ENCODE data around the gene SLC25A10. TPM values are rescaled to one million over a fixed set of nuclear protein-coding genes. Genes with fewer than 3 reads are reported as not detected.

SLC25A10 gene
- total and polyA plus RNA-seq, 2 of the 4 experiments (the other 2 are of a cell fraction) = 14.9 to 19.0 TPM

- ATAC-seq (ENCODE audit: low read depth) (no peak), DNase-seq (no peak)
- TF ChIP-seq NFE2L2 (IDR thresholded peaks at IDR 0.05; ENCODE audit: low read depth, low read length) (no peak), SMC3 (IDR thresholded peaks at IDR 0.05; ENCODE audit: low read depth, low read length) (no peak), FOS (IDR thresholded peaks at IDR 0.05; ENCODE audit: low read depth, low read length) (no peak), CEBPB (IDR thresholded peaks at IDR 0.05; ENCODE audit: low read depth, low read length) (no peak), CHD1 (IDR thresholded peaks at IDR 0.05; ENCODE audit: low read depth, low read length) (no peak), RFX5 (IDR thresholded peaks at IDR 0.05; ENCODE audit: low read depth, low read length) (no peak), RCOR1 (IDR thresholded peaks at IDR 0.05; ENCODE audit: insufficient replicate concordance, low read length) (no peak), ELK1 (IDR thresholded peaks at IDR 0.05; ENCODE audit: borderline replicate concordance, low read depth, low read length) (no peak), MAZ (IDR thresholded peaks at IDR 0.05; ENCODE audit: borderline replicate concordance, low read depth, low read length) (no peak), POLR2A (IDR thresholded peaks at IDR 0.05; ENCODE audit: low read depth, low read length) (no peak), RAD21 (IDR thresholded peaks at IDR 0.05; ENCODE audit: low read length) (no peak), BHLHE40 (IDR thresholded peaks at IDR 0.05; ENCODE audit: low read depth, low read length) (no peak)
- TF ChIP-seq, protein P1, sequence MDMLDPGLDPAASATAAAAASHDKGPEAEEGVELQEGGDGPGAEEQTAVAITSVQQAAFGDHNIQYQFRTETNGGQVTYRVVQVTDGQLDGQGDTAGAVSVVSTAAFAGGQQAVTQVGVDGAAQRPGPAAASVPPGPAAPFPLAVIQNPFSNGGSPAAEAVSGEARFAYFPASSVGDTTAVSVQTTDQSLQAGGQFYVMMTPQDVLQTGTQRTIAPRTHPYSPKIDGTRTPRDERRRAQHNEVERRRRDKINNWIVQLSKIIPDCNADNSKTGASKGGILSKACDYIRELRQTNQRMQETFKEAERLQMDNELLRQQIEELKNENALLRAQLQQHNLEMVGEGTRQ (IDR thresholded peaks at IDR 0.05; ENCODE audit: low read depth, low read length) = no peak
- H3K27ac ChIP-seq (ENCODE audit: insufficient read depth, low read length) = no peak overlapping the region
- no peaks in the 10 kb centered on the region for H3K9me3 ChIP-seq (ENCODE audit: control insufficient read depth, insufficient read depth, low read length)
- H2BK15ac ChIP-seq (ENCODE audit: low read depth, low read length) = no peak overlapping the region
- H3K14ac ChIP-seq (replicated peaks; ENCODE audit: low read depth, low read length) = no peak overlapping the region
- ChIA-PET POLR2A (ENCODE audit: unreplicated experiment) (interaction anchor here (0.6 to 1.0 kb wide), 2 partner anchors 14 to 151 kb away, joined by 4 to 12 read pairs; no protein-coding TSS in a partner anchor), CTCF (no interaction called here)
- peaks cover 14 to 21% of the 10 kb centered on the region in 2 experiments for H3K79me1 ChIP-seq (ENCODE audit: low read depth in 1 of 2, low read length in 2 of 2)
- intact Hi-C loops (cut with micrococcal nuclease) = no loop called here
- no TSS peak for BruUV-seq (replicated peaks)
- H4K5ac ChIP-seq (ENCODE audit: low read depth, low read length) = no peak overlapping the region
- H3K23ac ChIP-seq (ENCODE audit: low read depth, low read length) = no peak overlapping the region
- peaks cover 2% of the 10 kb centered on the region; the same call in 1 of the 2 replicates for H3K36me3 ChIP-seq (ENCODE audit: control insufficient read depth, insufficient read depth, low read length)
- H2BK120ac ChIP-seq (ENCODE audit: low read depth, low read length) = no peak overlapping the region
- H2AK5ac ChIP-seq (ENCODE audit: low read depth, low read length) = no peak overlapping the region
- WGBS, 2 experiments (ENCODE audit: extremely low coverage in 2 of 2, insufficient read length in 1 of 2) = 92% methylated on average over 10 of the region's 12 CpGs; no CpG with 5 or more reads in 1 of the 2 experiments
- H2BK5ac ChIP-seq (ENCODE audit: low read depth, low read length, poor library complexity, severe bottlenecking) = no peak overlapping the region
- no peak overlapping the region for H4K91ac ChIP-seq (ENCODE audit: insufficient read depth, low read depth, low read length)
- no peaks in the 10 kb centered on the region; the same call in 1 of the 2 replicates for H4K20me1 ChIP-seq (ENCODE audit: insufficient read depth, low read length)
- H3K27me3 ChIP-seq (ENCODE audit: control insufficient read depth, insufficient read depth, low read length) = no peaks in the 10 kb centered on the region
- no peak overlapping the region for H2AFZ ChIP-seq (replicated peaks; ENCODE audit: low read length, poor library complexity)
- no peak overlapping the region for H3K4me2 ChIP-seq (ENCODE audit: low read depth, low read length)
- no peak overlapping the region for H3K9ac ChIP-seq (ENCODE audit: low read depth, low read length)
- H3K4me3 ChIP-seq (ENCODE audit: insufficient read depth, low read depth, low read length) = no peak overlapping the region
- H3K4me1 ChIP-seq (ENCODE audit: control insufficient read depth, insufficient read depth, low read length) = peaks cover 7% of the 10 kb centered on the region
- dilution Hi-C loops (cut with HindIII; ENCODE audit: low sequenced_read_pairs, unreplicated experiment) = no loop called here
- no peak overlapping the region for H3K18ac ChIP-seq (ENCODE audit: low read depth, low read length)
- H3K4ac ChIP-seq (ENCODE audit: low read depth, low read length) = no peak overlapping the region
- no peaks in the 10 kb centered on the region for H3K9me1 ChIP-seq (ENCODE audit: insufficient read depth, low read length)
- no peak overlapping the region for H2AK9ac ChIP-seq (replicated peaks; ENCODE audit: low read depth, low read length, poor library complexity)
- in situ Hi-C loops (cut with MboI; ENCODE audit: low sequenced_read_pairs) = no loop called here
- H2BK20ac ChIP-seq (ENCODE audit: low read depth, low read length) = no peak overlapping the region
- H3K56ac ChIP-seq (ENCODE audit: extremely low read depth, insufficient read depth, low read length) = no peak overlapping the region
- no peak overlapping the region for H4K8ac ChIP-seq (ENCODE audit: low read depth in 2 of 2, low read length in 2 of 2)
These were observed 4.6 kb downstream of the SLC25A10 start for GRCh38 chr17:81716674-81716996.

Data from IMR-90 (cell line).